Activated CD4-positive, CD25-positive, alpha-beta regulatory T cell treated with anti-CD3 and anti-CD28 coated beads, Interleukin-2, amount 50 U/mL, for 72 hours (primary cell): Measurements from ENCODE around the gene IFNAR1.
A peak's percentile ranks its signal among the peaks of the same experiment; 100 is the strongest.

Experiments
- DNase-seq: peaks from one replicate; pipeline ENCODE4 v3.0.0; 2021

IFNAR1 gene

GRCh38 chr21:33403786-33404585, 79.2 kb downstream of the IFNAR1 start:
- peak; percentile 45 for DNase-seq

DNA sequence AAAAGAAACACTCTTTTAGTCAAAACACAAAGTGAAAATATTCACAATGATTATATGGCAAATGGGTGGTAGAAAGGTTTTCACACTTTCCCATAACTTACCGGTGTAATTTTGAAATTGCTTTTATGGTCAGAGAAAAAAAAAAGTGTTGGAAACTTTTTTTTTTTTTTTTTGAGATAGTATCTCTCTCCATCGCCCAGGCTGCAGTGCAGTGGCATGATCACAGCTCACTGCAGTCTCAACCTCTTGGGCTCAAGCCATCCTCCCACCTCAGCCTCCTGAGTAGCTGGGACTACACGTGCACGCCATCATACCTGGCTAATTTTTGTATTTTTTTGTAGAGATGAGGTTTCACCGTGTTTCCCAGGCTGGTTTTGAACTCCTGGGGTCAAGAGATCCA, 81.7 kb downstream of the IFNAR1 start:
- no peak for DNase-seq
